Endothelial cell of umbilical vein (primary cell): ENCODE results near the gene ARHGAP32. TPM values are rescaled to one million over a fixed set of nuclear protein-coding genes. Genes with fewer than 3 reads are reported as not detected.

Experiments used
- BruUV-seq: library from RNA; stranded (reverse); fragments of 400-500 nt; replicated peaks from 2 replicates; lab custom pipeline; 2021; lab: Mats Ljungman, UMichigan
- CTCF ChIA-PET: fragments of 300-600, 350-600 bp; sonication (Branson Sonifier 250); formaldehyde crosslinking; loops from one replicate; lab custom pipeline; 2021; ENCODE audit warnings: antibody characterized with exemption, inconsistent platforms; lab: Charles Lee
- POLR2A ChIA-PET: fragments of 300-600, 350-600 bp; sonication (Branson Sonifier 250); formaldehyde crosslinking; loops from one replicate; lab custom pipeline; 2021; ENCODE audit warnings: antibody characterized with exemption, inconsistent platforms; lab: Charles Lee
- DNase-seq: peaks from one replicate; pipeline ENCODE4 v3.0.0-alpha.2; 2011; ENCODE audit warnings: low read depth, low spot score
- FAIRE-seq: peaks from 2 replicates; lab custom pipeline; 2011; peaks lifted over from hg19 to GRCh38; lab: Jason Lieb, UNC
- H2AFZ ChIP-seq: 2 replicates; pipeline ENCODE4 v1.6.0; 2012; ENCODE audit warnings: low read depth, low read length, control low read depth, inconsistent platforms
- H3K27ac ChIP-seq: 2 replicates; pipeline ENCODE4 v1.5.1; 2011; ENCODE audit warnings: low read depth, mild to moderate bottlenecking, control low read depth, low read length, moderate library complexity; ENCODE audit not compliant: insufficient read depth
- H3K27me3 ChIP-seq, 2 experiments: 2 replicates each; pipeline versions ENCODE4 v1.6.0 to v1.6.1; 2011; ENCODE audit warnings: low read length in 2 of 2, mixed read lengths in 1 of 2; ENCODE audit not compliant: control insufficient read depth in 2 of 2, insufficient read depth in 2 of 2
- H3K36me3 ChIP-seq, 2 experiments: 2 replicates in 1 of 2; 3 replicates in 1 of 2; pipeline ENCODE4 v1.5.1; 2011; ENCODE audit warnings: low read length in 2 of 2, mild to moderate bottlenecking in 1 of 2, moderate library complexity in 1 of 2; ENCODE audit not compliant: control insufficient read depth in 2 of 2, insufficient read depth in 2 of 2; ENCODE audit errors: extremely low read depth in 1 of 2
- H3K4me1 ChIP-seq: 3 replicates; pipeline ENCODE4 v1.5.1; 2011; ENCODE audit warnings: mild to moderate bottlenecking, low read length; ENCODE audit not compliant: control insufficient read depth, insufficient read depth; ENCODE audit errors: extremely low read depth
- H3K4me2 ChIP-seq: 2 replicates; pipeline ENCODE4 v1.6.1; 2011; ENCODE audit warnings: low read length, control low read depth, mixed read lengths; ENCODE audit not compliant: insufficient read depth
- H3K4me3 ChIP-seq, 3 experiments: fragments of 200-600 bp in 1 of 3; sonication (generic), shearing (Covaris generic) in 1 of 3; replicated peaks in 1 of 3; 2 replicates each; pipeline ENCODE4 v1.5.1; 2011 to 2016; ENCODE audit warnings: control low read depth in 3 of 3, low read length in 3 of 3, mild to moderate bottlenecking in 2 of 3, inconsistent platforms in 1 of 3, low read depth in 1 of 3, moderate library complexity in 1 of 3; ENCODE audit not compliant: insufficient read depth in 1 of 3
- H3K79me2 ChIP-seq: 2 replicates; pipeline ENCODE4 v1.6.0; 2012; ENCODE audit warnings: low read length, inconsistent platforms; ENCODE audit not compliant: control insufficient read depth, insufficient read depth
- H3K9ac ChIP-seq: replicated peaks from 2 replicates; pipeline ENCODE3; 2011; ENCODE audit warnings: low read length, control low read depth; ENCODE audit not compliant: insufficient read depth; ENCODE audit errors: extremely low read depth
- H3K9me1 ChIP-seq: replicated peaks from 3 replicates; pipeline ENCODE4 v1.6.0; 2011; ENCODE audit warnings: mild to moderate bottlenecking, low read length; ENCODE audit not compliant: control insufficient read depth, insufficient read depth; ENCODE audit errors: extremely low read depth
- H3K9me3 ChIP-seq: replicated peaks from 2 replicates; pipeline ENCODE4 v1.5.1; 2012; ENCODE audit warnings: low read length, inconsistent platforms; ENCODE audit not compliant: control insufficient read depth, insufficient read depth
- H4K20me1 ChIP-seq: replicated peaks from 2 replicates; pipeline ENCODE3; 2011; ENCODE audit warnings: mild to moderate bottlenecking, low read length; ENCODE audit not compliant: control insufficient read depth, insufficient read depth; ENCODE audit errors: extremely low read depth
- CTCF ChIP-seq, 2 donors: IDR thresholded peaks; 1 replicate in 1 of 2; 2 replicates in 1 of 2; pipeline ENCODE4 v1.5.1; 2011; ENCODE audit warnings: low read length in 2 of 2, mild to moderate bottlenecking in 2 of 2, moderate library complexity in 2 of 2, control low read depth in 1 of 2, inconsistent platforms in 1 of 2, low read depth in 1 of 2; ENCODE audit not compliant: insufficient read depth in 1 of 2; ENCODE audit errors: extremely low read depth in 1 of 2
- EZH2 ChIP-seq: IDR thresholded peaks from 2 replicates; pipeline ENCODE4 v1.6.1; 2012; ENCODE audit warnings: borderline replicate concordance, low read depth, mild to moderate bottlenecking, moderate library complexity, low read length, inconsistent platforms; ENCODE audit not compliant: severe bottlenecking
- FOS ChIP-seq: IDR thresholded peaks from 2 replicates; pipeline ENCODE4 v1.6.1; 2011; ENCODE audit warnings: mild to moderate bottlenecking, low read length, moderate library complexity, borderline replicate concordance; ENCODE audit not compliant: insufficient read depth
- GATA2 ChIP-seq: IDR thresholded peaks from 2 replicates; pipeline ENCODE4 v1.7.0; 2011; ENCODE audit warnings: low read depth, mild to moderate bottlenecking, moderate library complexity, mixed read lengths, low read length; ENCODE audit not compliant: insufficient read length, insufficient read depth
- JUN ChIP-seq: IDR thresholded peaks from 2 replicates; pipeline ENCODE4 v1.6.1; 2011; ENCODE audit warnings: borderline replicate concordance, low read depth; ENCODE audit not compliant: insufficient read length, insufficient read depth
- MAX ChIP-seq: IDR thresholded peaks from 2 replicates; pipeline ENCODE4 v1.6.1; 2011; ENCODE audit not compliant: insufficient read depth, insufficient read length
- MYC ChIP-seq: IDR thresholded peaks from one replicate; pipeline ENCODE4 v1.6.1; 2011; ENCODE audit warnings: mild to moderate bottlenecking, low read depth, low read length
- POLR2A ChIP-seq: IDR thresholded peaks from 2 replicates; pipeline ENCODE4 v1.6.1; 2012; ENCODE audit warnings: low read depth, mild to moderate bottlenecking, control low read depth, low read length
- POLR2AphosphoS5 ChIP-seq: IDR thresholded peaks from 2 replicates; pipeline ENCODE4 v1.6.1; 2012; ENCODE audit warnings: low read depth, mild to moderate bottlenecking, control low read depth, low read length, moderate library complexity; ENCODE audit not compliant: insufficient read depth
- dilution Hi-C: fragments of 300-500 bp; cut with MboI; formaldehyde crosslinking; loops from one replicate; pipeline ENCODE4 v1.15.0; 2019; ENCODE audit warnings: low sequenced_read_pairs; ENCODE audit not compliant: extremely low pct_ligation_motif_present
- intact Hi-C: fragments of 100-400 bp; cut with micrococcal nuclease; formaldehyde crosslinking; loops from one replicate; pipeline ENCODE4 v1.10.0; 2022
- polyA plus RNA-seq, 4 experiments: library from polyadenylated mRNA; depleted of rRNA in 3 of 4; stranded (reverse) in 3 of 4; unstranded in 1 of 4; fragments of >200 nt; gene quantifications; 2 replicates each; pipeline versions ENCODE4 v1.2.1 to v1.2.3, GENCODE V29; 2011 to 2012; ENCODE audit warnings: missing spikeins in 1 of 4
- total RNA-seq: library from RNA; stranded (reverse); gene quantifications from 2 replicates; pipeline ENCODE4 v1.2.3, GENCODE V29; 2021

ARHGAP32 gene
- total and polyA plus RNA-seq, 2 donors (not counting 3 experiments of a cell fraction or from before 2014, with no cell fraction given): 3.4 to 9.1 TPM

GRCh38 chr11:128981254-128981653 is 210.9 kb downstream of the ARHGAP32 start:
- H3K9me1 ChIP-seq: no peaks in the 10 kb centered on the region
- H4K20me1 ChIP-seq: no peaks in the 10 kb centered on the region
- H3K27me3 ChIP-seq: no peaks in the 10 kb centered on the region
- H3K9me3 ChIP-seq: no peaks in the 10 kb centered on the region
- BruUV-seq: no TSS peak
- no peak overlapping the region for H3K9ac ChIP-seq
- ChIA-PET CTCF (interaction anchor here (1.1 kb wide), 1 partner anchor 13 kb away, joined by 4 read pairs; no protein-coding TSS in a partner anchor), POLR2A (no interaction called here)
- dilution Hi-C loops (no loop called here), intact Hi-C loops (no loop called here)
- H3K4me3 ChIP-seq: no peak overlapping the region
- no peaks in the 10 kb centered on the region for H3K4me1 ChIP-seq
- H3K36me3 ChIP-seq: no peaks in the 10 kb centered on the region
- no peak for DNase-seq
- H3K27ac ChIP-seq: no peak overlapping the region
- H3K4me2 ChIP-seq: no peak overlapping the region
- H3K79me2 ChIP-seq: no peaks in the 10 kb centered on the region
- FAIRE-seq: no peak
- H2AFZ ChIP-seq: no peak overlapping the region
- TF ChIP-seq GATA2: no peak
- no peak for TF ChIP-seq MAX
- TF ChIP-seq FOS: no peak
- no peak for TF ChIP-seq POLR2A
- no peak for TF ChIP-seq CTCF (IDR thresholded peaks at IDR 0.05; ENCODE audit: extremely low read depth in 1 of 2, insufficient read depth in 1 of 2, low read depth in 1 of 2, low read length in 2 of 2)
- TF ChIP-seq MYC: no peak
- no peak for TF ChIP-seq POLR2AphosphoS5
- no peak for TF ChIP-seq EZH2
- no peak for TF ChIP-seq JUN
